ENCODE data around the gene CDC42. TPM values are rescaled to one million over a fixed set of nuclear protein-coding genes. Genes with fewer than 3 reads are reported as not detected.
"Not testable (repeated sequence)": the region's sequence is repeated elsewhere in the genome, so short reads cannot be mapped to it uniquely, and the experiment has no call there.

CDC42 gene
- total RNA-seq, 1 donor, result 791 TPM

DNA sequence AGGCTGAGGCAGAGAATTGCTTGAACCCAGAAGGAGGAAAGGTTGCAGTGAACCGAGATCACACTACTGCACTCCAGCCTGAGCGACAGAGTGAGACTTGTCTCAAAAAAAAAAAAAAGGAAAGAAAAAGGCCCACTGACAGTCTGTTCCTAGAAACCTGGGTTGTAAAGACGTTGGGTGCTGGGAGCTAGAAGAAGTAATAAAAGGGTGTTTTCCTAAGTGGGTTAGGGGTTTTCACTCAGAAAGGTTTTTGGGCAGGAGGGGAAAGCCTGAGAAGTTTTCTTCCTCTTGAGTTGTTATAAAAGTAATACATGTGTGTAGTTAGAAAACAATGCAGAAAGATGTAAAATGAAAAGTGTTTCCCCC lies 25.6 kb upstream of the CDC42 start:
- Histone ChIP-seq H3K9me3 (ENCODE audit: low read depth, low read length) (no peaks in the 10 kb centered on the region), H3K4me1 (ENCODE audit: insufficient read depth, low read length) (peaks cover 56% of the 10 kb centered on the region)

DNA sequence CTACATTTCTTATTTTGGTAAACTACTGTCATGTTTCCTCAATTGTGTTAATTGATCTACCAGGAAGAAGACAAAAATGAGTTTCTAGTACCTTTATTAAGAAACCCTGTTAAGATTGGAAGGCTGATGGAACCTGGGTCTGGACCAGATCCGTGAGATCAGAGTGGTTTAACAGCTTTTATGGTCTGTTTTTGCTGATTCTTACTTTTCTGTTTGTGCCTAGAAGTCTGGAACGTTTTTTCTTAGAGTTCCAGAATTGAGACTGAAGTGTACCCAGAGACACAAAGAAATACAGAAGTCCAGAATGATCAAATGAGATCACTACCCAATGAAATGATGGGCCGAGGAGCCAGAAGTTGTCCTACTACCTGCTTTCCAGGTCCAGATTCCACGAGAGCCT lies 22.5 kb upstream of the CDC42 start:
- Histone ChIP-seq H3K4me3 (ENCODE audit: low read length) (no peak overlapping the region), H3K27me3 (ENCODE audit: insufficient read depth, low read length) (no peaks in the 10 kb centered on the region), H3K4me1 (ENCODE audit: insufficient read depth, low read length) (peaks cover 40% of the 10 kb centered on the region), H3K9me3 (ENCODE audit: low read depth, low read length) (no peaks in the 10 kb centered on the region)

More for the DNA sequence above, 25.6 kb upstream of the CDC42 start:
- Histone ChIP-seq H3K27me3 (ENCODE audit: insufficient read depth, low read length) (no peaks in the 10 kb centered on the region), H3K4me3 (ENCODE audit: low read length) (no peak overlapping the region)

DNA sequence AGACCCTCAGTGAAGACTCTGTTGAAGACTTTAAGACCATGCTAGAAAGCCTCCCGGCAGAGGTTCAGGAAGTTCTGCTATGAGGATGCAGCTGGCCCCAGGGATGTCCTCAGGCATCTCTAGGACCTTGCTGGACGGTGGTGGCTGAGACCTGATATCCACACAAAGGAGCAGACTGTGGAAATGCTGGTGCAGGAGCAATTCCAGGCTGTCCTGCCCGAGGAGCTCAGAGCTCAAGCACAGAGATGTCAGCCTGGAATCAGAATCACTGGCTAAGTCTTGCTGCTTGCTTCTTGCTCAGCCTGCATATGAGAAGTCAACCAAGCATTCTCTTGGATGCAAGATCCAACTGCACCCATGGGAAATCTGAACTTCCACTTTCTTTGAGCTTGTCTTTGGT lies 22.0 kb upstream of the CDC42 start:
- H3K4me3 ChIP-seq (ENCODE audit: low read length), result no peak overlapping the region
- no peaks in the 10 kb centered on the region for H3K27me3 ChIP-seq (ENCODE audit: insufficient read depth, low read length)
- H3K9me3 ChIP-seq (ENCODE audit: low read depth, low read length), result no peaks in the 10 kb centered on the region
- peaks cover 40% of the 10 kb centered on the region for H3K4me1 ChIP-seq (ENCODE audit: insufficient read depth, low read length)

DNA sequence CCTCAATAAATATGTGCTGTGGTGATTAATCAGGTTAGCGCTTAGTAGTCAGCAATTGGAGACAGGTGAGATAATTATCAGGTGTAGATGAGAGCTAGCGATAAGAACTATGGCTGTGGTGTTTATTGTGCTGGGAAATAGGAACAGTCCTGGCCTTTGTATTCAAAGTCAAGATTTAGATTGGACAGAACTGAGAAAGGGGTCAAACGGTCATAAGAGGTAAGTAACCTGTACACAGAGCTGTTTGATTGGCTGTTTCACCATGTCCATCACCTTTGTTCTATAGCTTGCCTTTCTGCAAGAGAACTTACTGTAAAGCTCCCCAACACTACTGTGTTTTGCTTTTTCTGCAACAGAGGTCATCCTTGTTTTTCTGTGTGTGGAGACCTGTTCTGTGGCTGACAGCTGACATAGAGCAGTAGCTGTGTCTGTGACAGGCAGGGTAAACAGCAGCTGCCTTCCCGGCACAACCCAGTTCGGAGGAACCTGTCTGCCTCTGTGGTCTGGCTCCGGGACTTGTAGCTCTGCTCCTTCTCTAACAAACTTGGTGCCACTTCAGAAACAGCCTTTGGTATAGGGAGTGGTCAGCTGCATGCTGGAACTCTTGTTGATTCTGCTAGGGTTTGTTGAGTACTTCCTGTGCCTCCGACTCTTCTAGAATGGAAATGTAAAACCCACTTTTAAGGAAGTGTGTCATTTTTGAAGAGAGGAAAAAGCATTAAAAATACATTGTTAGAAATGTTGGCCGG lies 21.1 kb upstream of the CDC42 start:
- no peak overlapping the region for H3K4me3 ChIP-seq (ENCODE audit: low read length)
- H3K27me3 ChIP-seq (ENCODE audit: insufficient read depth, low read length), result no peaks in the 10 kb centered on the region

DNA sequence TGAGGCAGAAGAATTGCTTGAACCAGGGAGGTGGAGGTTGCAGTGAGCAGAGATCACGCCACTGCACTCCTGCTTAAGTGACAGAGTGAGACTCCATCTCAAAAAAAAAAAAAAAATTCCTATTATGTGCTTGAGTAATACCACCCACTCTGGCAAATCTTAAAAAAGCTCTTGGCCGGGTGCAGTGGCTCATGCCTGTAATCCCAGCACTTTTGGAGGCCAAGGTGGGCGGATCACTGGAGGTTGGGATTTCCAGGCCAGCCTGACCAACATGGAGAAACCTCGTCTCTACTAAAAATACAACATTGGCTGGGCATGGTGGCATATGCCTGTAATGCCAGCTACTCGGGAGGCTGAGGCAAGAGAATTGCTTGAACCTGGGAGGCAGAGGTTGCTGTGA lies 17.7 kb upstream of the CDC42 start:
- H3K27me3 ChIP-seq (ENCODE audit: insufficient read depth, low read length); H3K9me3 ChIP-seq (ENCODE audit: low read depth, low read length); H3K4me3 ChIP-seq (ENCODE audit: low read length): not testable (repeated sequence)
- peaks cover 56% of the 10 kb centered on the region for H3K4me1 ChIP-seq (ENCODE audit: insufficient read depth, low read length)

More for the DNA sequence above, 21.1 kb upstream of the CDC42 start:
- Histone ChIP-seq H3K9me3 (ENCODE audit: low read depth, low read length) (no peaks in the 10 kb centered on the region), H3K4me1 (ENCODE audit: insufficient read depth, low read length) (peaks cover 34% of the 10 kb centered on the region)

DNA sequence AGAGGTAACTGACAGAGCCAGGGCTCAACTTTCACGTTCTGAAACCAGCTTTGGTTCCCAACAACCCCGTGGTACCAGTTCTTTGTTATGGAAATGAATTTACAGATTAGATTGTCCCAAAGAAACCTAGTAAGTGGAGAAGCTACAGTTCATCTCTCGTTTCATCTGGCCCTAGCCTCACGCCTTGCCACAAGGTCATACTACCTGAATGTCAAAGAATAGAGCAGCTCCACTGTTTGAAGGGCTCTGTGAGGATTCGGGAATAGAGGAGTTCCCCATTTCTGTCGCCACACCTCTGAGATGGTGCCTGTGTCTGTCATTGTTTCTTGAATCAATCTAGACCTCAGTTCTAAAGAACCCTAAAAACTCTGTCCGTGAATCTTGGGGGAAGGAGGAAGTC lies 15.0 kb upstream of the CDC42 start:
- H3K27me3 ChIP-seq (ENCODE audit: insufficient read depth, low read length), result no peaks in the 10 kb centered on the region
- no peaks in the 10 kb centered on the region for H3K9me3 ChIP-seq (ENCODE audit: low read depth, low read length)
- peaks cover 56% of the 10 kb centered on the region for H3K4me1 ChIP-seq (ENCODE audit: insufficient read depth, low read length)
- no peak overlapping the region for H3K4me3 ChIP-seq (ENCODE audit: low read length)

DNA sequence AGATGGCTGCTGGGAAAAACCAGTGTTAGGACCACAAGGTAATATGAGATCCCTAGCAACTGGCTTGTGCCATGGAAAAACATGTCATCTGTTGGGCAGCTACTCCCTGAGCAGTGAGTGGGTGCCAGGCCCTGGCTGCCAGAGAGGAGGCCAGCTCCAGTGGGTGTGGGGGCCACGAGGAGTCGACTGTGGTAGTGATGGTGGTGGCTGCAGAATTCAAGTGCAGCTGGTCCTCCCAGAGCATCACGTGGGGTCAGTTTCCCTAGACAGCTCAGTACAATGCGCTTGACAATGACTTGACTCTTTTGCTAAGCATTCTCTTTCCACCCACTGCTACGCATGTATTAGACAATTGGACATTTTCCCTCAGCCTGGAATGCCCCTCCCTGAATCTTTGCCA lies 14.5 kb upstream of the CDC42 start:
- Histone ChIP-seq H3K27me3 (ENCODE audit: insufficient read depth, low read length) (no peaks in the 10 kb centered on the region), H3K9me3 (ENCODE audit: low read depth, low read length) (no peaks in the 10 kb centered on the region), H3K4me3 (ENCODE audit: low read length) (no peak overlapping the region), H3K4me1 (ENCODE audit: insufficient read depth, low read length) (peaks cover 61% of the 10 kb centered on the region)

DNA sequence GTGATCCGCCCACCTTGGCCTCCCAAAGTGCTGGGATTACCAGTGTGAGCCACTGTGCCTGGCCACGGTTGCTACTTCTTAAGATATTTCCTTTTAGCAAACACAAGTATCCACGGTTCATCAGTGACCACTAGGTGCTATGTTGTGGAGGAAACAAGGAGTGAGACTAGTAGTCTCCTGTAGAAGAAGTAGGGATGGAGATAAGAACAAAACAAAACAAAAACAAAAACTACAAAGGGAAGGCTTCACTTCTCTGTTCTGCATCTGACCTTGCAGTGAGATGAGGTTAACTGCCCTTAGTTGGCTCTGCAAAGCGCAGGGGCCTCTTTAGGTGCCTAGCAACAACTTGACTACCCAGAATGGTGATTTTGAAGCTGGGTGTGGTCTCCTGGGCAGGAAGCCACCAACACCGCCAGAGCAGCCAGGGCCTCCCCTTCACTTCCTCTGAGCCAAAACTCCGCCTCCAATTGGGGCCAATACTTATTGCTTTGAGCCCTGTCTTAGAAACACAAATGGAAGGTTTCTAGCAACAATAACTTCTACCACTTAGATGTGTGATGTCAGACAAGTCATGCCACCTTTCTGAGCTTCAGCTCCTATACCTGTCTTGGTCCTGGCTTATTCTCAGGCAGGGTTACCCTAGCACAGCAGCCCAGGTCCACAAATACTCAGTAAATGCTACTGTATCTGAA lies 12.8 kb upstream of the CDC42 start:
- H3K9me3 ChIP-seq (ENCODE audit: low read depth, low read length), result no peaks in the 10 kb centered on the region
- peaks cover 72% of the 10 kb centered on the region for H3K4me1 ChIP-seq (ENCODE audit: insufficient read depth, low read length)
- H3K27me3 ChIP-seq (ENCODE audit: insufficient read depth, low read length), result no peaks in the 10 kb centered on the region
- no peak overlapping the region for H3K4me3 ChIP-seq (ENCODE audit: low read length)

DNA sequence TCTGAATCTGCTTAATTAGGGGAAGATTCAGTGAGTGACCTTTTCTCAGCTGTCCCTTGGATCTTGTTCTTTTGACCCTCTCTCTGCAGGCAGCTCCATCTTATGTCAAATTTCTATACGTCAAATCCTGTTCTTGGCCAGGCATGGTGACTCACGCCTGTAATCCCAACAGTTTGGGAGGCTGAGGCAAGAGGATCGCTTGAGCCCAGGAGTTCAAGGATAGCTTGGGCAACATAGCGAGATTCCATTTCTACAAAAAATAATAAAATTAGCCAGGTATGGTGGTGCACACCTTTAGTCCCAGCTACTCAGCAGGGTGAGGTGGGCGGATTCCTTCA lies 12.3 kb upstream of the CDC42 start:
- no peaks in the 10 kb centered on the region for H3K27me3 ChIP-seq (ENCODE audit: insufficient read depth, low read length)
- no peak overlapping the region for H3K4me3 ChIP-seq (ENCODE audit: low read length)
- H3K4me1 ChIP-seq (ENCODE audit: insufficient read depth, low read length), result peaks cover 76% of the 10 kb centered on the region
- no peaks in the 10 kb centered on the region for H3K9me3 ChIP-seq (ENCODE audit: low read depth, low read length)

DNA sequence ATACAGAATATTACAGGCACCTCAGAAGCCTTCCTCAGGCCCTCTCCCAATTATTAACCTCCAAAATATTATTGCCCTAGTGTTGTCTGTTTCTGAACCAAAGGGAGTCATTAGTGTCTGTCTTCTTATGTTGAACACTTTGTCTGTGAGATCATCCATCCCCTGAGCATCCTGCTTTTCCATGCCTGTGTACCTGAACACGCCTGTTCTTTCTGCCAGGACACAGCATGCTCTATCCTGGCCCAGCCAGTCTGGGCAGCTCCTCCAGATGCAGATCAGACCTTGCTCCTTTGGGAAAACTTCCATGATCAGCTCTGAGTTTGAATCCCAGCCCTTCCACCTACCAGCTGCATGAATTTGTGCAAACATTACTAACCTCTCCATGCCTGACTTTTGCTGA lies 11.0 kb upstream of the CDC42 start:
- no peaks in the 10 kb centered on the region for H3K9me3 ChIP-seq (ENCODE audit: low read depth, low read length)
- H3K4me3 ChIP-seq (ENCODE audit: low read length), result no peak overlapping the region
- peaks cover 76% of the 10 kb centered on the region for H3K4me1 ChIP-seq (ENCODE audit: insufficient read depth, low read length)
- no peaks in the 10 kb centered on the region for H3K27me3 ChIP-seq (ENCODE audit: insufficient read depth, low read length)

DNA sequence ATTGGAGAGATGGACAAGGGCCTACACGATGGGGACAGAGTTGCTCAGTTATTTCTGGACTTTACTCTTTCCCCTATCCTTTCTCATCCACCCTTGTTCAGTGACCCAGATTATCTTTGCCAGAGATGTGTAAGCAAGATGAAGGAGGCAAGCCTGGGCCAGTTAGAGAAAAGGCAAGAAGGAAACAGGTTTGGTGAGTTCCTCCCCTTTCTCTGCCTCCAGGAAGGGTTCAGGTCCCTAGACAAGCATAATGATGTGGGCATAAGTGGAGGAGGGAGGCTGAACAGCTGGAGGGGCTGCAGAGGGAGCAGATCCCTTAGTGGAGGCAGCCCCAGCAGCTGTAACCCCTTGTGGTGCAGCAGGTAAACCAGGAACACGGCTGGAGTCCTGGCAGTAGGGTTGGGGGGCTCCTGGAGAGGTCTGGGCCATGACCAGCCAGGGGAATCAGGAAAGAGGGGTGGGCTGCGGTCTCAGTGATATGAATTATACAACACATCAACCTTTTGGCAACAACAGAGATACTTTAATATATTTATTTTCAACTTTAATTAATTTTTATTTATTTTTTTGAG lies 9.2 kb upstream of the CDC42 start:
- Histone ChIP-seq H3K4me1 (ENCODE audit: insufficient read depth, low read length) (peaks cover 72% of the 10 kb centered on the region), H3K4me3 (ENCODE audit: low read length) (no peak overlapping the region), H3K9me3 (ENCODE audit: low read depth, low read length) (no peaks in the 10 kb centered on the region), H3K27me3 (ENCODE audit: insufficient read depth, low read length) (no peaks in the 10 kb centered on the region)

DNA sequence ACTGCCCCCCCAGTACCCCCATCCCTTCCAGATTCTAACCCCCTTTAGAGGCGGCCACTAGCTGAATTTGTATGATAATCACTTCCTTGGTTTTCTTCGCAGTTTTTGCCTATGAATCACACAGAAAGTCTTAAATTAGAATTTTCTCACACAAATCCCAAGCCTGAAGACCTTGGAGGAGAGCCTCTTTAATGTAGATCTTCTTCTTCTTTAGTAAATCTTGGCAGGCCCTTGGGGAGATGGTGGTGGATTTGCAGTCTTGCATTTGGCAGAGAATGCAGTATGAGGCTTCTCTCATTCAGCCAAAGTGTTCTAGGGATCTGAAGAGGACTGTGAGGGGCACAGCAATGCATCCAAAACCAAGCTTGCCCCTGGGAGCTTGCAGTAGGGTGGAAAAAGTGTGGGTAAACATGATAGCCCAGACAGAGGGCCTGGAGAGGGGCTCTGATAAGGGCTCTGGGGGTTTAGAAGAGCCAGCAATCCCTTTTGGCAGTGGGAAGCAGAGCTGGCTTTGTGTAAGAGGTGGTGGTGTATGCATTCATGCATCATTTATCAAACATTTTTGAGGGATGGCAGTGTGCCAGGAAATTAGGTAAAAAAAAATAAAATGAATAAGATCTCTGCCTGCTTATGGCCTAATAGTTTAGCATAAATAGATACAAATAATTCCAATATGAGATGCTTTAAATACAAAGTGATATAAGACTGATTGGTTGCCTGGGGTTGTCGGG lies 7.7 kb upstream of the CDC42 start:
- Histone ChIP-seq H3K4me1 (ENCODE audit: insufficient read depth, low read length) (peaks cover 73% of the 10 kb centered on the region), H3K4me3 (ENCODE audit: low read length) (no peak overlapping the region), H3K27me3 (ENCODE audit: insufficient read depth, low read length) (no peaks in the 10 kb centered on the region), H3K9me3 (ENCODE audit: low read depth, low read length) (no peaks in the 10 kb centered on the region)

DNA sequence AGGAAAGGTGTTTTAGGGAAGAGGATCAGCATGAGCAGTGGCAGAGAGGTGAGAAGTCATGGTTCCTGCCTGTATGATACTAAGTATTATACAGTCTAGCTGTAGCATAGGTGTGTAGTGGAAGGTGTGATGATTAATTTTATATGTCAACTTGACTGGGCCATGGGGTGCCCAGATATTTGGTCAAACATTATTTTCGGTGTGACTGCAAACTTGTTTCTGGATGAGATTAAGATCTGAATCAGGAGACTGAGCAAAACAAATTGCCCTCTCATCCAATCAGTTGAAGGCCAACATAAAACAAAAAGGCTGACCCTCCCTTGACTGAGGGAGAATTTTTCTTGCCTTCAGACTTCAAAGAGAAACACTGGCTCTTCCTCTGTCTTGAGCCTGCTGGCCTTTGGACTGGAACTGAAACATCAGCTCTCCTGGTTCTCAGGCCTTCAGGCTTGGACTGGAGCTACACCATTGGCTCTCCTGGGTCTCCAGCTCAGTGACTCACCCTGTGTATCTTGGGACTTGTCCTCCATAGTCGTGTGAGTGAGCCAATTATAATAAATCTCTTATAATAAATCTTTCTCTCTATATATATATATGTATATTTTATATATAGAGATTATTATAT lies 6.8 kb upstream of the CDC42 start:
- Histone ChIP-seq H3K9me3 (ENCODE audit: low read depth, low read length) (no peaks in the 10 kb centered on the region), H3K27me3 (ENCODE audit: insufficient read depth, low read length) (no peaks in the 10 kb centered on the region), H3K4me3 (ENCODE audit: low read length) (no peak overlapping the region), H3K4me1 (ENCODE audit: insufficient read depth, low read length) (peaks cover 69% of the 10 kb centered on the region)

DNA sequence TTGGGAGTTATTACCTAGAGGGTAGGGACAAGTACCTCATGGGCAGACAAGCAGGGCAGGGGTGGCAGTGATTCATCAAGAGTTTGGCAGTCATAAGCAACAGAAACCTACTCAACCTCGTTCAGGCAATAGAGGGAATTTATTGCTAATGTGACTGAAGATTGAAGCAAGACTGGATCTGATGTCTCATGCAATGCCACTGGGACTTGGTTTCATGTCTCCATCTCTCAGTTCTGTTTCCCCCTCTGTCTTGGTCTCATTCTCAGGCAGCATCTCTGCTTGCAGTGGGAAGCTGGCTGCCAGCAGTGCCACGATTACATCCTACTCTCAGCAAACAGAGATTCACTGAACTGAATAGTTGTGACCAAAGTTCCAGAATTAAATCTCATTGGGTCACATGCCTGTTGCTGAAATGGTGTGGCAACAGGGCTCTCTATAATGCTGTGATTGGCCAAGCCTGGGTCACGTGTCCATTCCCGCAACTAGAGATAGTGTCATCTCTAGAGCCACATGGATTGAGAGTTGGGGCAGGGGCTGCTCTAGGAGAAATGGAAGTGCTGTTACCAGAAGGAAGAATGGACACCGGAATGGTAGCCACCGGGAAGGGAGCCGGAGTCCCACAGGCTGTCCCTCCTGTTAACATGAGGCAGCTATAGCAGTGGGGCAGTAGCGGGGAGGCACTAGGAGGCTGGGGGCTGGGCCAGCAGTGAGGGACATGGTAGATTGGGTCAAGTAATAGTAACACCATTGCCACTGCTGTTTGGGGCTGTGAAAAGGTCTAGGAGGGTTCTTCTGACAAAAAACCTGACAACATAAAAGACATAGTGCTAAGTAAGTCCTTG lies 3.9 kb upstream of the CDC42 start:
- no peaks in the 10 kb centered on the region for H3K27me3 ChIP-seq (ENCODE audit: insufficient read depth, low read length)
- H3K4me3 ChIP-seq (ENCODE audit: low read length), result no peak overlapping the region
- no peaks in the 10 kb centered on the region for H3K9me3 ChIP-seq (ENCODE audit: low read depth, low read length)
- H3K4me1 ChIP-seq (ENCODE audit: insufficient read depth, low read length), result peaks cover 48% of the 10 kb centered on the region
